K562 (cell line): Measurements from ENCODE around the gene HMGN3. TPM values are rescaled to one million over a fixed set of nuclear protein-coding genes. Genes with fewer than 3 reads are reported as not detected.

Source experiments
- DDX20 ChIP-seq: fragments of 450-650 bp; IDR thresholded peaks from 2 replicates; pipeline ENCODE4 v1.6.1; 2016; ENCODE audit warnings: missing genetic modification characterization, low read depth, mild to moderate bottlenecking, missing compliant biosample characterization, moderate library complexity
- NBN ChIP-seq: fragments of 450-650 bp; IDR thresholded peaks from 2 replicates; pipeline ENCODE4 v1.6.1; 2016; ENCODE audit warnings: low read depth, mild to moderate bottlenecking
- SRSF1 ChIP-seq: fragments of 200-400 bp; formaldehyde crosslinking; IDR thresholded peaks from 2 replicates; pipeline ENCODE4 v1.6.1; 2017; ENCODE audit warnings: mild to moderate bottlenecking, low read depth, low read length, moderate library complexity
- TEAD1 ChIP-seq, 2 experiments: fragments of 450-650 bp in 1 of 2; sonication (generic) in 1 of 2; formaldehyde crosslinking; IDR thresholded peaks; 2 replicates each; pipeline versions ENCODE4 v1.4.0 to v1.8.0; 2020 to 2022; ENCODE audit warnings: mild to moderate bottlenecking in 2 of 2, missing genetic modification reagents in 1 of 2
- ZNF212 ChIP-seq: fragments of 450-650 bp; formaldehyde crosslinking; IDR thresholded peaks from 2 replicates; pipeline ENCODE4 v1.4.0; 2020; ENCODE audit warnings: mild to moderate bottlenecking
- polyA plus RNA-seq, 8 experiments: library from polyadenylated mRNA; depleted of rRNA in 4 of 8; stranded (reverse) in 5 of 8; unstranded in 3 of 8; fragments of >200 nt; fragmentation: Nextera tagmentation in 2 of 8; fragmentation: Illumina TruSeq in 1 of 8; extraction: Ambion mirVana in 2 of 8; extraction: Trizol in 1 of 8; gene quantifications; 2 replicates each; pipeline versions ENCODE4 v1.2.1 to v1.2.3, GENCODE V29; 2011 to 2014; ENCODE audit warnings: inconsistent platforms in 1 of 8, missing spikeins in 1 of 8
- total RNA-seq, 7 experiments: library from RNA; depleted of rRNA in 6 of 7; stranded (reverse); fragments of >200 nt in 6 of 7; fragmentation: Illumina TruSeq in 2 of 7; extraction: Trizol in 2 of 7; gene quantifications; 2 replicates each; pipeline versions ENCODE4 v1.2.1 to v1.2.3, GENCODE V29; 2011 to 2021; ENCODE audit warnings: low replicate concordance in 1 of 7
- TF ChIP-seq, protein P1 (sequence below), 2 experiments: fragments of 450-650 bp; conservative IDR thresholded peaks; 2 replicates each; pipeline ENCODE4 v1.6.1; 2017; ENCODE audit warnings: mild to moderate bottlenecking in 2 of 2, moderate library complexity in 2 of 2
- TF ChIP-seq, protein P2 (sequence below), 2 experiments: fragments of 450-650 bp; IDR thresholded peaks; 2 replicates each; pipeline ENCODE4 v1.6.1; 2016
- TF ChIP-seq, protein P3 (sequence below): fragments of 200-800 bp; sonication (Bioruptor generic); IDR thresholded peaks from 2 replicates; pipeline ENCODE4 v1.6.1; 2017; ENCODE audit warnings: missing genetic modification characterization, missing compliant biosample characterization
- TF ChIP-seq, protein P4 (sequence below), 2 experiments: fragments of 450-650 bp in 1 of 2; sonication (generic) in 1 of 2; formaldehyde crosslinking in 1 of 2; IDR thresholded peaks; 2 replicates each; pipeline versions ENCODE4 v1.7.1 to v1.9.0; 2016 to 2022; ENCODE audit warnings: inconsistent platforms in 1 of 2, mild to moderate bottlenecking in 1 of 2, missing genetic modification reagents in 1 of 2

The HMGN3 gene
- total and polyA plus RNA-seq, 9 of the 15 experiments (the other 6 are each of a cell fraction or from before 2014, with no cell fraction given): 42.1 to 154 (median 88.1) TPM

DNA sequence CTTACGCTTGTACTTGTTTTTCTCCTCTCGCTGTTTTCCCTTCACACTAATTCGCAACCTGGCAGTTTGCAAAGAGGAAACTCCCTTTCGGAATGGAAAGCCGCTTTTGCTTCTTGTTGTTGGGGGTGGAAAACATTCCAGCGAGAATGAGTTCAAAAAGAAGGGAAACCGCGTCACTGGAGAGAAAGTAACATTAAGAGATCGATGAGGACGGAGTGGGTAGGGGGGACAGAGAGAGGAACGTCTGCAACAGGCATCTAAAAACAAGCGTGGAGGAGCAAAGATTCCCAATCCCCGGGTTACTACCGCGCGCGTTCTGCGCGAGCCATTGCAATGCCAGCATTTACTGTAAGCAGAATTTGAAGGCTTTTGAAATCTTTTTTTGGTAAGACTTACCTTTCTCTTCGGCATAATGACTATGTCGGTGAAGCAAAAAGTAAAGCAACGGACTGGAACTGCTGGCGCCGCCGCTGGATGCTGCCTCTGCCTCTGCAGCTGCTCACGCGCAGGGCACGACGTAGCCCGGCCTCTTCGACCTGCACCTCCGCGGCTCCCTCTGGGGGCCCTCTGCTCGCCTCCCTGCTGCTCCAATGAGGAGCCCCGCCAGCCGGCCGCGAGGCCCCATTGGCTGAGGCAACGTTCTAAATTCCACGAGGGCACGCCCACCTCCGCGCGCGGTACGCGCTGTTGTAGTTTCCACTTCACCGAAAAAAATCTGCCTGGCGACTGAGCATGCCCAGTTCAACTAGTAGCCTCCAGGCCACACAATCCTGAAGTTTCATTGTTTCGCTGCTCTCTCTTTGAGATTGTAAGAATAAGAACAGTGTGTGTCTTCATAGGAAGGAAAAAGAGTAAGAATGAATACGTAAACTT is at the start of gene HMGN3 (continued):
- TF ChIP-seq, protein P1, sequence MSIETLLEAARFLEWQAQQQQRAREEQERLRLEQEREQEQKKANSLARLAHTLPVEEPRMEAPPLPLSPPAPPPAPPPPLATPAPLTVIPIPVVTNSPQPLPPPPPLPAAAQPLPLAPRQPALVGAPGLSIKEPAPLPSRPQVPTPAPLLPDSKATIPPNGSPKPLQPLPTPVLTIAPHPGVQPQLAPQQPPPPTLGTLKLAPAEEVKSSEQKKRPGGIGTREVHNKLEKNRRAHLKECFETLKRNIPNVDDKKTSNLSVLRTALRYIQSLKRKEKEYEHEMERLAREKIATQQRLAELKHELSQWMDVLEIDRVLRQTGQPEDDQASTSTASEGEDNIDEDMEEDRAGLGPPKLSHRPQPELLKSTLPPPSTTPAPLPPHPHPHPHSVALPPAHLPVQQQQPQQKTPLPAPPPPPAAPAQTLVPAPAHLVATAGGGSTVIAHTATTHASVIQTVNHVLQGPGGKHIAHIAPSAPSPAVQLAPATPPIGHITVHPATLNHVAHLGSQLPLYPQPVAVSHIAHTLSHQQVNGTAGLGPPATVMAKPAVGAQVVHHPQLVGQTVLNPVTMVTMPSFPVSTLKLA (conservative IDR thresholded peaks at IDR 0.05): peak in 1 of 2 experiments; percentile 58; a peak in 3 of 4 replicates
- no peak; a peak in 1 of 4 replicates for TF ChIP-seq TEAD1 (CRISPR knock-in tag; IDR thresholded peaks at IDR 0.05)
- TF ChIP-seq, protein P2, sequence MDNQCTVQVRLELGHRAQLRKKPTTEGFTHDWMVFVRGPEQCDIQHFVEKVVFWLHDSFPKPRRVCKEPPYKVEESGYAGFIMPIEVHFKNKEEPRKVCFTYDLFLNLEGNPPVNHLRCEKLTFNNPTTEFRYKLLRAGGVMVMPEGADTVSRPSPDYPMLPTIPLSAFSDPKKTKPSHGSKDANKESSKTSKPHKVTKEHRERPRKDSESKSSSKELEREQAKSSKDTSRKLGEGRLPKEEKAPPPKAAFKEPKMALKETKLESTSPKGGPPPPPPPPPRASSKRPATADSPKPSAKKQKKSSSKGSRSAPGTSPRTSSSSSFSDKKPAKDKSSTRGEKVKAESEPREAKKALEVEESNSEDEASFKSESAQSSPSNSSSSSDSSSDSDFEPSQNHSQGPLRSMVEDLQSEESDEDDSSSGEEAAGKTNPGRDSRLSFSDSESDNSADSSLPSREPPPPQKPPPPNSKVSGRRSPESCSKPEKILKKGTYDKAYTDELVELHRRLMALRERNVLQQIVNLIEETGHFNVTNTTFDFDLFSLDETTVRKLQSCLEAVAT (IDR thresholded peaks at IDR 0.05): 0 out of 4 replicates have a peak, but pooled peaks of 1 of the 2 experiments have one; percentile 39
- no peak for TF ChIP-seq ZNF212 (CRISPR knock-in tag)
- TF ChIP-seq SRSF1: no peak
- TF ChIP-seq, protein P3, sequence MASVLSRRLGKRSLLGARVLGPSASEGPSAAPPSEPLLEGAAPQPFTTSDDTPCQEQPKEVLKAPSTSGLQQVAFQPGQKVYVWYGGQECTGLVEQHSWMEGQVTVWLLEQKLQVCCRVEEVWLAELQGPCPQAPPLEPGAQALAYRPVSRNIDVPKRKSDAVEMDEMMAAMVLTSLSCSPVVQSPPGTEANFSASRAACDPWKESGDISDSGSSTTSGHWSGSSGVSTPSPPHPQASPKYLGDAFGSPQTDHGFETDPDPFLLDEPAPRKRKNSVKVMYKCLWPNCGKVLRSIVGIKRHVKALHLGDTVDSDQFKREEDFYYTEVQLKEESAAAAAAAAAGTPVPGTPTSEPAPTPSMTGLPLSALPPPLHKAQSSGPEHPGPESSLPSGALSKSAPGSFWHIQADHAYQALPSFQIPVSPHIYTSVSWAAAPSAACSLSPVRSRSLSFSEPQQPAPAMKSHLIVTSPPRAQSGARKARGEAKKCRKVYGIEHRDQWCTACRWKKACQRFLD (CRISPR knock-in tag): no peak
- TF ChIP-seq, protein P4, sequence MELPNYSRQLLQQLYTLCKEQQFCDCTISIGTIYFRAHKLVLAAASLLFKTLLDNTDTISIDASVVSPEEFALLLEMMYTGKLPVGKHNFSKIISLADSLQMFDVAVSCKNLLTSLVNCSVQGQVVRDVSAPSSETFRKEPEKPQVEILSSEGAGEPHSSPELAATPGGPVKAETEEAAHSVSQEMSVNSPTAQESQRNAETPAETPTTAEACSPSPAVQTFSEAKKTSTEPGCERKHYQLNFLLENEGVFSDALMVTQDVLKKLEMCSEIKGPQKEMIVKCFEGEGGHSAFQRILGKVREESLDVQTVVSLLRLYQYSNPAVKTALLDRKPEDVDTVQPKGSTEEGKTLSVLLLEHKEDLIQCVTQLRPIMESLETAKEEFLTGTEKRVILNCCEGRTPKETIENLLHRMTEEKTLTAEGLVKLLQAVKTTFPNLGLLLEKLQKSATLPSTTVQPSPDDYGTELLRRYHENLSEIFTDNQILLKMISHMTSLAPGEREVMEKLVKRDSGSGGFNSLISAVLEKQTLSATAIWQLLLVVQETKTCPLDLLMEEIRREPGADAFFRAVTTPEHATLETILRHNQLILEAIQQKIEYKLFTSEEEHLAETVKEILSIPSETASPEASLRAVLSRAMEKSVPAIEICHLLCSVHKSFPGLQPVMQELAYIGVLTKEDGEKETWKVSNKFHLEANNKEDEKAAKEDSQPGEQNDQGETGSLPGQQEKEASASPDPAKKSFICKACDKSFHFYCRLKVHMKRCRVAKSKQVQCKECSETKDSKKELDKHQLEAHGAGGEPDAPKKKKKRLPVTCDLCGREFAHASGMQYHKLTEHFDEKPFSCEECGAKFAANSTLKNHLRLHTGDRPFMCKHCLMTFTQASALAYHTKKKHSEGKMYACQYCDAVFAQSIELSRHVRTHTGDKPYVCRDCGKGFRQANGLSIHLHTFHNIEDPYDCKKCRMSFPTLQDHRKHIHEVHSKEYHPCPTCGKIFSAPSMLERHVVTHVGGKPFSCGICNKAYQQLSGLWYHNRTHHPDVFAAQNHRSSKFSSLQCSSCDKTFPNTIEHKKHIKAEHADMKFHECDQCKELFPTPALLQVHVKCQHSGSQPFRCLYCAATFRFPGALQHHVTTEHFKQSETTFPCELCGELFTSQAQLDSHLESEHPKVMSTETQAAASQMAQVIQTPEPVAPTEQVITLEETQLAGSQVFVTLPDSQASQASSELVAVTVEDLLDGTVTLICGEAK (IDR thresholded peaks at IDR 0.05): peak; percentile 51; the same call in 1 of the 2 replicates
- TF ChIP-seq, protein P4 (CRISPR knock-in tag; IDR thresholded peaks at IDR 0.05): no peak
- TF ChIP-seq NBN: no peak
- TF ChIP-seq DDX20 (tag): no peak
